Ureter (tissue), 1 donor: ENCODE data around the gene B4GALT6. TPM values are rescaled to one million over a fixed set of nuclear protein-coding genes. Genes with fewer than 3 reads are reported as not detected.
"Not testable (repeated sequence)": the region's sequence is repeated elsewhere in the genome, so short reads cannot be mapped to it uniquely, and the experiment has no call there.

ENCODE experiments used
- DNase-seq: peaks from one replicate; pipeline ENCODE4 v3.0.0-alpha.2; 2020; ENCODE audit warnings: low spot score
- total RNA-seq: library from RNA; stranded (reverse); gene quantifications from one replicate; pipeline ENCODE4 v1.2.4, GENCODE V29; 2023
- donor health status: DM: yes; HTN: yes; CAD: no.

Gene B4GALT6, protein sequence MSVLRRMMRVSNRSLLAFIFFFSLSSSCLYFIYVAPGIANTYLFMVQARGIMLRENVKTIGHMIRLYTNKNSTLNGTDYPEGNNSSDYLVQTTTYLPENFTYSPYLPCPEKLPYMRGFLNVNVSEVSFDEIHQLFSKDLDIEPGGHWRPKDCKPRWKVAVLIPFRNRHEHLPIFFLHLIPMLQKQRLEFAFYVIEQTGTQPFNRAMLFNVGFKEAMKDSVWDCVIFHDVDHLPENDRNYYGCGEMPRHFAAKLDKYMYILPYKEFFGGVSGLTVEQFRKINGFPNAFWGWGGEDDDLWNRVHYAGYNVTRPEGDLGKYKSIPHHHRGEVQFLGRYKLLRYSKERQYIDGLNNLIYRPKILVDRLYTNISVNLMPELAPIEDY
- total RNA-seq = 8.9 TPM

- no peak for DNase-seq
Observed at GRCh38 chr18:31684279-31685096, at the start of gene B4GALT6. Gene B4GALT6, minus strand, starts transcription at chr18:31684581. Its CDS starts 155 bp downstream, at chr18:31684426.

- no peak for DNase-seq
Observed at GRCh38 chr18:31731628-31732027, 47.2 kb upstream of the B4GALT6 start.

- DNase-seq = not testable (repeated sequence)
Observed at GRCh38 chr18:31729196-31729595, 44.8 kb upstream of the B4GALT6 start.

- no peak for DNase-seq
Observed at GRCh38 chr18:31723990-31724711, 39.8 kb upstream of the B4GALT6 start.

GRCh38 chr18:31723639-31723989 lies 39.2 kb upstream of the B4GALT6 start:
- no peak for DNase-seq

DNA sequence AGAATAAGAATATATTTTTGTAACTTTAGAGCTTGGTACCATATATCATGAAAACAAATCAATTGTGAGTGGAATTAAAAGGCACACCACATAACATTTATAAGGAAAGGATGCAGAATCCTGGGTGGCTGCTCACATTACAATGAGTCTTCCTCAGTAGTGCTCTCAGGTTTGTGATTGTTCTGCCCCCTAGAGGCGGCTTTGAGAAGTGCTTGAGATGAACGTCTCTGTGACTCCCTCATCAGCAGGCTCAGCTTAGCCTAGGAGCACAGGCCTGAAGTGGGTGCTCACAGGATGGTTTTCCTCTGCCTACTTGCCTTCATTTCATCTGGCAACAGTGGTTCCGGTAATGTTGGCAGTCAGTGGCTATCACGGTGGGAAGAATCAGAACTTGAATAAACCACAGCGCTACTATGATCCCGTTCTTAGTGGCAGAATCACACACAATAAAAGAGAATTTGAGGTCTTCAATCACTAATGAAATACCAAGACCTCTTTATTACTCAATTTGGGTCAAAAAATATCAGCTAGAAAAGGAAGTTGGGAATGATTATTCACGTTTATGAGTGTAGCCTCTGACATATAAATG lies 38.1 kb upstream of the B4GALT6 start:
- peak; percentile 88 for DNase-seq

GRCh38 chr18:31721601-31722000 lies 37.2 kb upstream of the B4GALT6 start:
- no peak for DNase-seq

GRCh38 chr18:31720867-31721266 lies 36.5 kb upstream of the B4GALT6 start:
- no peak for DNase-seq

GRCh38 chr18:31719363-31720006 lies 35.1 kb upstream of the B4GALT6 start:
- DNase-seq = no peak

- DNase-seq = no peak
Observed at GRCh38 chr18:31718386-31718785, 34.0 kb upstream of the B4GALT6 start.

GRCh38 chr18:31716362-31716761 lies 32.0 kb upstream of the B4GALT6 start:
- no peak for DNase-seq

- DNase-seq = no peak
Observed at GRCh38 chr18:31711365-31712172, 27.2 kb upstream of the B4GALT6 start.

- no peak for DNase-seq
Observed at GRCh38 chr18:31710826-31711225, 26.4 kb upstream of the B4GALT6 start.

DNA sequence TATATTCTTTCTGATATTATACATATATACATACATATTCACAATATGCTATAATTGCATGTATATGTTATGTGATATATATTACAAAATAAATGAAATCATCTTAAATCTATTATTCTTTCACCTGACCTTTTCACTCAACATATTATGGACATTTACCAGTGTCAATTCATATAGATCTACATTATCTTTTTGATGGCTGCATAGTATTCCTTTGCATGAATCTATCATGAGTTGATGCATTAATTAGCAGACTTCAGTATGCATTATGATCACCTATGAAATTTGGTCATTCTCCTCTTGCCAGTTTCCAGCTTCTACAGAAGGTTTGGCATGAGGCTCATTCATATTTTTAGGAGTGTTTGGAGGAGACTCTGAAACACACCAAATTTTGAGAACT lies 23.4 kb upstream of the B4GALT6 start:
- DNase-seq = no peak

GRCh38 chr18:31702449-31702848 lies 18.1 kb upstream of the B4GALT6 start:
- DNase-seq = no peak

- DNase-seq = no peak
Observed at GRCh38 chr18:31701744-31702143, 17.4 kb upstream of the B4GALT6 start.

DNA sequence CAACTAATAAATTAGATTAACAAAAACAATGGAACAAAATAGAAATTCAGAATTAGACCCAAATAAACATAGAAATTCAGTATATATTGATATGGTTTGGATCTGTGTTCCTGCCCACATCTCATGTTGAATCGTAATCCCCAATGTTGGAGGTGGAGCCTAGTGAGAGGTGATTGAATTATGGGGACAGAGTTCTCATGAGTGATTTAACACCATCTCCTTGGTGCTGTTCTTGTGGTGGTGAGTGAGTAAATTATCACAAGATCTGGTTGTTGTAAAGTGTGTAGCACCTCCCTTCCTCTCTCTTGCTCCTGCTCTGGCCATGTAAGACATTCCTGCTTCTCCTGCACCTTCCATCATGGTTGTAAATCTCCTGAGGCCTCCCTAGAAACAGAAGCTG lies 16.6 kb upstream of the B4GALT6 start:
- no peak for DNase-seq

DNA sequence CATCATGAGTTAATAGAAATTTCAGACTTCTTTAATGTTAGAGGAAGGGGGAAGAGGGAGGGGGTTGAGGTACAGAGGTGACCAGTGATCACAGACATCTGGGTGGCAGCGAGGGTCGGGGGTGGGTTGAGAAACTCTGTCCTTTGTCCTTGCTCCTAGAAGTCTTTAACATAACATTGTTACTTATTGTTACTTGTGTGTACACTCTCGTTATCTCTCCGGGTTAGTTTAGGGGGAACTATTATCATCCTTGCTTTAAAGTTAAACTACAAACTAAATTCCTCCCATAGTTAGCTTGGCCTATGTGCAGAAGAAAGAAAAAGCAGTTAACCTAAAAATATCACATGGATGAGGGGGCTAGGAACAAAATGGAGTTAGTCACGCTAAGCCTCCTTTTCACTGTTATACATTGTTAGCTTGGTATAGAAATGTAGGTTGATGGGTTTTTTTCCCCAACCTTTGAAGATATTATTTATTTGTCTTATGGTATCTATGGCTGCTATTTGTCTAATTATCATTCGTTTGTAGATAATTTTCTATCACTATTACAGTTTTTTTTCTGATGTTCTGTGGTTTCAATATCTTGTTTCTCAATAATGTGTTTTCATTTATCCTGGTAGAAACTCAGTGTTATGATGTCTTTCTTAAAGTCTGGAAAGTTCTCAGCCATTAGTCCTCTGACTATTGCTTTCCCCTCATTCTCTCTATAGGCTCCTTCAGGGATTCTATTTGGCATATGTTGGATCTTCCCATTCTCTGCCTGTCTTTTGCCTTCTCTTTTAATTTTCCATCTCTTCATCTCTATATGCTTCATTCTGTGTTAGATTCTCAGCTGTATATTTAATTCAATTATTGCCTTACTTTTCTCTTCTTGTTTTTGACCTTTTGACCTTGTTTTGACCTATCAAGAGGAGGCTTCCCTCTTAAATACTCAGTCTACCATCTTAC lies 13.2 kb upstream of the B4GALT6 start:
- no peak for DNase-seq

- DNase-seq = no peak
Observed at GRCh38 chr18:31695989-31696388, 11.6 kb upstream of the B4GALT6 start.
